SK-N-SH treated with all-trans-retinoic acid at 6 μM for 48 hours (cell line): ENCODE results near the gene UST.

Experiments
- CREB5 ChIP-seq: fragments of 250-450 bp; sonication (Bioruptor Pico); IDR thresholded peaks from 2 replicates; pipeline ENCODE4 v1.5.1; 2020; ENCODE audit warnings: low read depth, mild to moderate bottlenecking, moderate library complexity
- POU6F1 ChIP-seq: fragments of 250-450 bp; sonication (Bioruptor Pico); IDR thresholded peaks from 2 replicates; pipeline ENCODE4 v1.8.0; 2021; ENCODE audit warnings: low read depth, mild to moderate bottlenecking, moderate library complexity, borderline replicate concordance
- TCF4 ChIP-seq: fragments of 250-450 bp; sonication (Bioruptor Pico); IDR thresholded peaks from 2 replicates; pipeline ENCODE4 v1.8.0; 2021; ENCODE audit warnings: mild to moderate bottlenecking, moderate library complexity, borderline replicate concordance
- ZC3H10 ChIP-seq: fragments of 250-450 bp; sonication (Bioruptor Pico); IDR thresholded peaks from 2 replicates; pipeline ENCODE4 v1.5.1; 2021; ENCODE audit warnings: mild to moderate bottlenecking, moderate library complexity
- TF ChIP-seq, protein P1 (sequence below): fragments of 250-450 bp; sonication (Bioruptor Pico); IDR thresholded peaks from 2 replicates; pipeline ENCODE4 v1.5.0; 2020; ENCODE audit warnings: mild to moderate bottlenecking, moderate library complexity
- TF ChIP-seq, protein P2 (sequence below): fragments of 250-450 bp; sonication (Bioruptor Pico); IDR thresholded peaks from 2 replicates; pipeline ENCODE4 v1.8.0; 2020; ENCODE audit warnings: mild to moderate bottlenecking, moderate library complexity, borderline replicate concordance

GRCh38 chr6:148954461-148954860 lies 207.6 kb downstream of the UST start:
- TF ChIP-seq, protein P1, sequence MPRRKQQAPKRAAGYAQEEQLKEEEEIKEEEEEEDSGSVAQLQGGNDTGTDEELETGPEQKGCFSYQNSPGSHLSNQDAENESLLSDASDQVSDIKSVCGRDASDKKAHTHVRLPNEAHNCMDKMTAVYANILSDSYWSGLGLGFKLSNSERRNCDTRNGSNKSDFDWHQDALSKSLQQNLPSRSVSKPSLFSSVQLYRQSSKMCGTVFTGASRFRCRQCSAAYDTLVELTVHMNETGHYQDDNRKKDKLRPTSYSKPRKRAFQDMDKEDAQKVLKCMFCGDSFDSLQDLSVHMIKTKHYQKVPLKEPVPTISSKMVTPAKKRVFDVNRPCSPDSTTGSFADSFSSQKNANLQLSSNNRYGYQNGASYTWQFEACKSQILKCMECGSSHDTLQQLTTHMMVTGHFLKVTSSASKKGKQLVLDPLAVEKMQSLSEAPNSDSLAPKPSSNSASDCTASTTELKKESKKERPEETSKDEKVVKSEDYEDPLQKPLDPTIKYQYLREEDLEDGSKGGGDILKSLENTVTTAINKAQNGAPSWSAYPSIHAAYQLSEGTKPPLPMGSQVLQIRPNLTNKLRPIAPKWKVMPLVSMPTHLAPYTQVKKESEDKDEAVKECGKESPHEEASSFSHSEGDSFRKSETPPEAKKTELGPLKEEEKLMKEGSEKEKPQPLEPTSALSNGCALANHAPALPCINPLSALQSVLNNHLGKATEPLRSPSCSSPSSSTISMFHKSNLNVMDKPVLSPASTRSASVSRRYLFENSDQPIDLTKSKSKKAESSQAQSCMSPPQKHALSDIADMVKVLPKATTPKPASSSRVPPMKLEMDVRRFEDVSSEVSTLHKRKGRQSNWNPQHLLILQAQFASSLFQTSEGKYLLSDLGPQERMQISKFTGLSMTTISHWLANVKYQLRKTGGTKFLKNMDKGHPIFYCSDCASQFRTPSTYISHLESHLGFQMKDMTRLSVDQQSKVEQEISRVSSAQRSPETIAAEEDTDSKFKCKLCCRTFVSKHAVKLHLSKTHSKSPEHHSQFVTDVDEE (CRISPR knock-in tag) = no peak
- TF ChIP-seq CREB5 (CRISPR knock-in tag) = no peak
- TF ChIP-seq, protein P2, sequence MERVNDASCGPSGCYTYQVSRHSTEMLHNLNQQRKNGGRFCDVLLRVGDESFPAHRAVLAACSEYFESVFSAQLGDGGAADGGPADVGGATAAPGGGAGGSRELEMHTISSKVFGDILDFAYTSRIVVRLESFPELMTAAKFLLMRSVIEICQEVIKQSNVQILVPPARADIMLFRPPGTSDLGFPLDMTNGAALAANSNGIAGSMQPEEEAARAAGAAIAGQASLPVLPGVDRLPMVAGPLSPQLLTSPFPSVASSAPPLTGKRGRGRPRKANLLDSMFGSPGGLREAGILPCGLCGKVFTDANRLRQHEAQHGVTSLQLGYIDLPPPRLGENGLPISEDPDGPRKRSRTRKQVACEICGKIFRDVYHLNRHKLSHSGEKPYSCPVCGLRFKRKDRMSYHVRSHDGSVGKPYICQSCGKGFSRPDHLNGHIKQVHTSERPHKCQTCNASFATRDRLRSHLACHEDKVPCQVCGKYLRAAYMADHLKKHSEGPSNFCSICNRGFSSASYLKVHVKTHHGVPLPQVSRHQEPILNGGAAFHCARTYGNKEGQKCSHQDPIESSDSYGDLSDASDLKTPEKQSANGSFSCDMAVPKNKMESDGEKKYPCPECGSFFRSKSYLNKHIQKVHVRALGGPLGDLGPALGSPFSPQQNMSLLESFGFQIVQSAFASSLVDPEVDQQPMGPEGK (CRISPR knock-in tag) = no peak
- no peak for TF ChIP-seq ZC3H10 (CRISPR knock-in tag)
- TF ChIP-seq TCF4 (CRISPR knock-in tag) = no peak
- TF ChIP-seq POU6F1 (CRISPR knock-in tag) = no peak
